Endodermal cell (in vitro differentiated cells): ENCODE measurements around the gene IQCH. TPM values are rescaled to one million over a fixed set of nuclear protein-coding genes. Genes with fewer than 3 reads are reported as not detected.

ENCODE experiments used
- DNase-seq: peaks from one replicate; pipeline ENCODE4 v3.0.0-alpha.2; 2017
- H3K27ac ChIP-seq: 2 replicates; pipeline ENCODE4 v1.5.1; 2013; ENCODE audit warnings: mild to moderate bottlenecking, low read depth, low read length, moderate library complexity
- H3K27me3 ChIP-seq: 2 replicates; pipeline ENCODE4 v1.6.1; 2013; ENCODE audit warnings: mild to moderate bottlenecking, low read length, moderate library complexity; ENCODE audit not compliant: insufficient read depth, control insufficient read depth, poor library complexity, severe bottlenecking
- H3K36me3 ChIP-seq: 2 replicates; pipeline ENCODE4 v1.7.0; 2013; ENCODE audit warnings: mild to moderate bottlenecking, low read length, moderate library complexity; ENCODE audit not compliant: control insufficient read depth, insufficient read depth
- H3K4me1 ChIP-seq: one replicate; pipeline ENCODE4 v1.7.0; 2013; ENCODE audit warnings: low read length; ENCODE audit not compliant: control insufficient read depth, insufficient read depth
- H3K4me3 ChIP-seq: 2 replicates; pipeline ENCODE4 v1.5.1; 2013; ENCODE audit warnings: mild to moderate bottlenecking, low read length, moderate library complexity
- H3K9ac ChIP-seq: 2 replicates; pipeline ENCODE4 v1.6.1; 2013; ENCODE audit warnings: mild to moderate bottlenecking, low read length, moderate library complexity; ENCODE audit not compliant: poor library complexity, severe bottlenecking; ENCODE audit errors: extremely low read depth
- H3K9me3 ChIP-seq: 2 replicates; pipeline ENCODE4 v1.6.1; 2013; ENCODE audit warnings: mild to moderate bottlenecking, low read length, moderate library complexity; ENCODE audit not compliant: control insufficient read depth
- H3K27ac Mint-ChIP-seq: 2 replicates; pipeline ENCODE4 v1.8.0; 2020; ENCODE audit warnings: mixed read lengths
- H3K27me3 Mint-ChIP-seq: 2 replicates; pipeline ENCODE4 v1.8.0; 2021; ENCODE audit warnings: mild to moderate bottlenecking, mixed read lengths; ENCODE audit not compliant: insufficient read depth
- H3K36me3 Mint-ChIP-seq: 2 replicates; pipeline ENCODE4 v1.8.0; 2020; ENCODE audit warnings: low read depth, mixed read lengths
- H3K4me1 Mint-ChIP-seq: 2 replicates; pipeline ENCODE4 v1.8.0; 2020; ENCODE audit warnings: mixed read lengths
- H3K4me3 Mint-ChIP-seq: 2 replicates; pipeline ENCODE4 v1.8.0; 2020; ENCODE audit warnings: mild to moderate bottlenecking, moderate library complexity, mixed read lengths
- H3K9me3 Mint-ChIP-seq: 2 replicates; pipeline ENCODE4 v1.8.0; 2020; ENCODE audit warnings: mild to moderate bottlenecking, mixed read lengths
- WGBS, 2 experiments: methylation state at CpG; one replicate each; pipeline versions ENCODE4 v1.1.5 to v1.1.7; 2013; ENCODE audit warnings: missing lambda C conversion rate in 2 of 2, mixed read lengths in 1 of 2; ENCODE audit not compliant: insufficient coverage in 1 of 2, insufficient read length in 1 of 2; 5-methylcytosine and 5-hydroxymethylcytosine counted together
- total RNA-seq, 2 donors: library from RNA; stranded (reverse); fragmentation: NEBNext Ultra II Directional in 1 of 2; extraction: Animal tissue kit (Norgen Biotek cat#: 25700) in 1 of 2; gene quantifications; 2 replicates in 1 of 2; 3 replicates in 1 of 2; pipeline ENCODE4 v1.2.1, GENCODE V29; 2021
- TF ChIP-seq, protein P1 (sequence below): fragments of 200-600 bp; sonication (generic); conservative IDR thresholded peaks from 2 replicates; pipeline ENCODE4 v1.5.0; 2021; ENCODE audit warnings: antibody characterized with exemption, mild to moderate bottlenecking

IQCH gene
- total RNA-seq, 2 donors from 2014 or later, result 6.2 to 12.8 TPM

DNA sequence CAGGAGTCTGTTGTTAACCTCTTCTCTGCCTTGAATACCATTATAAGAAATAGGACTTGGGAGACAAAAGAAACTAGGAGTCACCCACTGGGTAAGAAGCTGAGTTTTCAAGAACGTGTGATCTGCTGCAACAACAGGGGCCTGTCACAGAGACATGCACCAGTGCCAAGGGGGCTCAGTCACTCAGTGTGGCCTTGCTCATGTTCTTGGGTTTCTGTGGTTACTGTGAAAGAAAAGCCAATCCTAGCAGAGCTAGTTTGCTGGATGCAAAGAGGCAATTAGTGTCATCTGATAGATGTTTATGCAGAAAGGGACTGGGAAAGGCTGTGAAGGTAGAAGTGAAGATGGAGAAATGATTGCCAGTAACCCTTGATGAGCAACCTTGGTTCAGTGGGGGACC is 126.3 kb downstream of the IQCH start:
- H3K4me1 ChIP-seq, result no peaks in the 10 kb centered on the region

DNA sequence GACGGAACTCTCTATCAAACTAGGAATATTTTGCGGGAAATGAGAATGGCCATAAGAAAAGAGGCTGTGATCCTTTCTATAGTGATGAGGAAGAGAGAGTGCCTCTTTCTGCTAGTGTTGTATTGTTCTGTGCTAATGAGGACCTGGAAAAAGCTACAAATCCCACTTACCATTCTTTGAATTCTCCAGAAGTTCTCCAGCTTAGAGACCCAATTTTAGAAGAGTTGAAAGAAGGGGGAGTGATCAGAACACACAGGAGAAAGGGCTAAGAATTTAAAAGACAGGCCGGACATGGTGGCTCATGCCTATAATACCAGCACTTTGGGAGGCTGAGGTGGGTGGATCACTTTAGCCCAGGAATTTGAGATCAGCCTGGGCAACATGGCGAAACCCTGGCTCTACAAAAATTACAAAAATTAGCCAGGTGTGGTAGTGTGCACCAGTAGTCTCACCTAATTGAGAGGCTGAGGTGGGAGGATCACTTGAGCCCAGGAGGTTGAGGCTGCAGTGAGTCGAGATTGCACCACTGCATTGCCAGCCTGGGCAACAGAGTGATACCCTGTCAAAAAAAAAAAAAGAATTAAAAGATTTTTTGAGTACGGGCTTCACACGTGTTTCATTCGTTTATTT is 126.9 kb downstream of the IQCH start:
- 92 to 94% methylated on average over 7 to 8 of the region's 8 CpGs for WGBS, 2 experiments
- TF ChIP-seq, protein P1, sequence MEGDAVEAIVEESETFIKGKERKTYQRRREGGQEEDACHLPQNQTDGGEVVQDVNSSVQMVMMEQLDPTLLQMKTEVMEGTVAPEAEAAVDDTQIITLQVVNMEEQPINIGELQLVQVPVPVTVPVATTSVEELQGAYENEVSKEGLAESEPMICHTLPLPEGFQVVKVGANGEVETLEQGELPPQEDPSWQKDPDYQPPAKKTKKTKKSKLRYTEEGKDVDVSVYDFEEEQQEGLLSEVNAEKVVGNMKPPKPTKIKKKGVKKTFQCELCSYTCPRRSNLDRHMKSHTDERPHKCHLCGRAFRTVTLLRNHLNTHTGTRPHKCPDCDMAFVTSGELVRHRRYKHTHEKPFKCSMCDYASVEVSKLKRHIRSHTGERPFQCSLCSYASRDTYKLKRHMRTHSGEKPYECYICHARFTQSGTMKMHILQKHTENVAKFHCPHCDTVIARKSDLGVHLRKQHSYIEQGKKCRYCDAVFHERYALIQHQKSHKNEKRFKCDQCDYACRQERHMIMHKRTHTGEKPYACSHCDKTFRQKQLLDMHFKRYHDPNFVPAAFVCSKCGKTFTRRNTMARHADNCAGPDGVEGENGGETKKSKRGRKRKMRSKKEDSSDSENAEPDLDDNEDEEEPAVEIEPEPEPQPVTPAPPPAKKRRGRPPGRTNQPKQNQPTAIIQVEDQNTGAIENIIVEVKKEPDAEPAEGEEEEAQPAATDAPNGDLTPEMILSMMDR, result no peak
- H3K27ac Mint-ChIP-seq, result no peak overlapping the region

More for the DNA sequence above, 126.3 kb downstream of the IQCH start:
- Mint-ChIP-seq H3K27ac (no peak overlapping the region), H3K27me3 (no peaks in the 10 kb centered on the region), H3K4me3 (no peak overlapping the region), H3K9me3 (no peaks in the 10 kb centered on the region), H3K36me3 (no peaks in the 10 kb centered on the region), H3K4me1 (peaks cover 11% of the 10 kb centered on the region)
- TF ChIP-seq, protein P1, result no peak
- WGBS, 2 experiments, result 37 to 57% methylated on average over 1 of the region's 1 CpG
- no peak overlapping the region for H3K9ac ChIP-seq
- H3K36me3 ChIP-seq, result no peaks in the 10 kb centered on the region
- peaks cover 15% of the 10 kb centered on the region for H3K27me3 ChIP-seq
- DNase-seq, result no peak
- no peak overlapping the region for H3K4me3 ChIP-seq
- no peak overlapping the region for H3K27ac ChIP-seq
- no peaks in the 10 kb centered on the region for H3K9me3 ChIP-seq

DNA sequence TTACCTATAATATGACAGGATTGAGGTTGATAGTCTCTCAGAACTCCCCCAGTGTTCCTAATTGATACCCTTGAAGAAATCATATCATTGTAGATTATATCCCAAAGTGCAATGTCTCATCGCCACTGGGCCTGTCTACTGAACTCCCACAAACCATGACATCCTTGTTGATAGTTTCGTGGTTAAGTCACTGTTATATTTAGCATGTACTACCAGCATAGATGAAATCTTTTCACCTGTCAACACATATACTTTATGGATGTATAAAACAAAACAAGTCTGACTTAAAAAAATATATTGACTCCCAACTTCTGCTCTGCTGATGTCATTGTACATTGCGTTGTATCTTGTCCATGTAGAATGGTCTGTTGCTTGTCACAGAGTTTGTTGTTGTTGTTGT is 128.1 kb downstream of the IQCH start:
- Histone ChIP-seq H3K4me1 (no peaks in the 10 kb centered on the region), H3K36me3 (no peaks in the 10 kb centered on the region), H3K4me3 (no peak overlapping the region), H3K9ac (no peak overlapping the region), H3K27me3 (peaks cover 15% of the 10 kb centered on the region), H3K9me3 (no peaks in the 10 kb centered on the region), H3K27ac (no peak overlapping the region)
- Mint-ChIP-seq H3K9me3 (no peaks in the 10 kb centered on the region), H3K36me3 (no peaks in the 10 kb centered on the region), H3K27ac (no peak overlapping the region), H3K27me3 (no peaks in the 10 kb centered on the region), H3K4me1 (peaks cover 11% of the 10 kb centered on the region), H3K4me3 (no peak overlapping the region)
- TF ChIP-seq, protein P1, result no peak
- no peak for DNase-seq
- 94 to 100% methylated on average over 1 to 3 of the region's 3 CpGs for WGBS, 2 experiments

More for the DNA sequence above, 126.9 kb downstream of the IQCH start:
- no peaks in the 10 kb centered on the region for H3K4me1 ChIP-seq
- no peaks in the 10 kb centered on the region for H3K27me3 Mint-ChIP-seq
- no peak overlapping the region for H3K27ac ChIP-seq
- H3K36me3 ChIP-seq, result no peaks in the 10 kb centered on the region
- no peak overlapping the region for H3K4me3 ChIP-seq
- no peak overlapping the region for H3K4me3 Mint-ChIP-seq
- no peaks in the 10 kb centered on the region for H3K9me3 Mint-ChIP-seq
- no peaks in the 10 kb centered on the region for H3K36me3 Mint-ChIP-seq
- no peak overlapping the region for H3K9ac ChIP-seq
- H3K4me1 Mint-ChIP-seq, result peaks cover 11% of the 10 kb centered on the region
- H3K27me3 ChIP-seq, result peaks cover 15% of the 10 kb centered on the region
- H3K9me3 ChIP-seq, result no peaks in the 10 kb centered on the region
- no peak for DNase-seq
